Upper lobe of left lung (tissue), 4 donors: ENCODE measurements around the gene ST3GAL5.

Experiments
- EP300 ChIP-seq, 4 donors: sonication (generic); formaldehyde crosslinking; IDR thresholded peaks; one replicate each; pipeline ENCODE4 v1.5.1; 2017; ENCODE audit warnings: antibody characterized with exemption in 4 of 4, control low read depth in 2 of 4
- POLR2A ChIP-seq, 4 donors: fragments of 450-650 bp; IDR thresholded peaks; one replicate each; pipeline ENCODE4 v1.5.1; 2016 to 2017; ENCODE audit warnings: antibody characterized with exemption in 4 of 4, mild to moderate bottlenecking in 2 of 4
- POLR2AphosphoS5 ChIP-seq, 2 donors: sonication (generic); formaldehyde crosslinking; IDR thresholded peaks; one replicate each; pipeline ENCODE4 v1.5.1; 2017; ENCODE audit warnings: antibody characterized with exemption in 2 of 2
- TF ChIP-seq, protein P1 (sequence below), 6 experiments: fragments of 450-650 bp in 4 of 6; fragments of 200-600 bp in 2 of 6; sonication (generic) in 2 of 6; IDR thresholded peaks; one replicate each; pipeline ENCODE4 v1.5.1; 2016 to 2019; ENCODE audit warnings: antibody characterized with exemption in 6 of 6

GRCh38 chr2:85938456-85938855 lies 49.7 kb upstream of the ST3GAL5 start:
- TF ChIP-seq, protein P1, sequence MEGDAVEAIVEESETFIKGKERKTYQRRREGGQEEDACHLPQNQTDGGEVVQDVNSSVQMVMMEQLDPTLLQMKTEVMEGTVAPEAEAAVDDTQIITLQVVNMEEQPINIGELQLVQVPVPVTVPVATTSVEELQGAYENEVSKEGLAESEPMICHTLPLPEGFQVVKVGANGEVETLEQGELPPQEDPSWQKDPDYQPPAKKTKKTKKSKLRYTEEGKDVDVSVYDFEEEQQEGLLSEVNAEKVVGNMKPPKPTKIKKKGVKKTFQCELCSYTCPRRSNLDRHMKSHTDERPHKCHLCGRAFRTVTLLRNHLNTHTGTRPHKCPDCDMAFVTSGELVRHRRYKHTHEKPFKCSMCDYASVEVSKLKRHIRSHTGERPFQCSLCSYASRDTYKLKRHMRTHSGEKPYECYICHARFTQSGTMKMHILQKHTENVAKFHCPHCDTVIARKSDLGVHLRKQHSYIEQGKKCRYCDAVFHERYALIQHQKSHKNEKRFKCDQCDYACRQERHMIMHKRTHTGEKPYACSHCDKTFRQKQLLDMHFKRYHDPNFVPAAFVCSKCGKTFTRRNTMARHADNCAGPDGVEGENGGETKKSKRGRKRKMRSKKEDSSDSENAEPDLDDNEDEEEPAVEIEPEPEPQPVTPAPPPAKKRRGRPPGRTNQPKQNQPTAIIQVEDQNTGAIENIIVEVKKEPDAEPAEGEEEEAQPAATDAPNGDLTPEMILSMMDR (IDR thresholded peaks at IDR 0.05), result no peak
- TF ChIP-seq POLR2A (IDR thresholded peaks at IDR 0.05), result no peak
- TF ChIP-seq POLR2AphosphoS5 (IDR thresholded peaks at IDR 0.05), result no peak
- no peak for TF ChIP-seq EP300 (IDR thresholded peaks at IDR 0.05)
